Measurements from ENCODE around the gene AP1S2. TPM values are rescaled to one million over a fixed set of nuclear protein-coding genes. Genes with fewer than 3 reads are reported as not detected.

AP1S2 gene
- total RNA-seq, 1 experiment from 2014 or later, result 367 TPM

GRCh38 chrX:15820106-15821073, 34.2 kb downstream of the AP1S2 start:
- no peaks in the 10 kb centered on the region for H3K27me3 Mint-ChIP-seq (ENCODE audit: low read depth)
- Histone ChIP-seq H3K23me2 (ENCODE audit: insufficient read length, low read depth, low read length, poor library complexity, severe bottlenecking) (no peaks in the 10 kb centered on the region), H3K18ac (ENCODE audit: insufficient read length, low read depth, low read length) (no peak overlapping the region), H3K79me1 (ENCODE audit: insufficient read depth, low read depth, low read length, poor library complexity, severe bottlenecking) (no peaks in the 10 kb centered on the region), H3T11ph (ENCODE audit: low read length) (no peak overlapping the region), H4K5ac (ENCODE audit: insufficient read length, low read depth, low read length) (no peak overlapping the region), H3K79me2 (ENCODE audit: insufficient read depth, low read length) (no peaks in the 10 kb centered on the region), H2BK120ac (ENCODE audit: low read depth, low read length, poor library complexity, severe bottlenecking) (no peak overlapping the region), H3K4me1 (ENCODE audit: insufficient read depth, low read length) (peaks cover 11% of the 10 kb centered on the region; the same call in 1 of the 2 replicates), H3K27ac (ENCODE audit: insufficient read length, low read depth, low read length) (no peak overlapping the region), H3K27me3 (ENCODE audit: insufficient read depth, low read length) (no peaks in the 10 kb centered on the region), H2BK20ac (ENCODE audit: low read depth, low read length, poor library complexity, severe bottlenecking) (no peak overlapping the region), H4K91ac (ENCODE audit: insufficient read length, low read depth, low read length) (no peak overlapping the region), H3K14ac (ENCODE audit: insufficient read depth, low read length) (no peak overlapping the region), H3K23ac (ENCODE audit: insufficient read length, low read depth, low read length) (no peak overlapping the region), H3K9me3 (ENCODE audit: control insufficient read depth, low read depth, low read length) (no peaks in the 10 kb centered on the region), H4K20me1 (ENCODE audit: control insufficient read depth, insufficient read depth, insufficient read length) (no peaks in the 10 kb centered on the region), H2AK5ac (ENCODE audit: insufficient read length, low read length) (no peak overlapping the region), H2AFZ (ENCODE audit: low read length) (no peak overlapping the region), H2BK15ac (ENCODE audit: low read depth, low read length) (no peak overlapping the region), H3K9ac (ENCODE audit: extremely low read depth, insufficient read length, low read length) (no peak overlapping the region), H3K56ac (ENCODE audit: insufficient read length, low read depth, low read length) (no peak overlapping the region), H4K8ac (replicated peaks; ENCODE audit: insufficient read length, low read depth, low read length) (no peak overlapping the region), H3K4me2 (ENCODE audit: insufficient read depth, insufficient read length, low read length) (no peak overlapping the region), H2BK5ac (ENCODE audit: insufficient read length, low read length) (no peak overlapping the region), H2BK12ac (ENCODE audit: insufficient read length, low read depth, low read length) (no peak overlapping the region), H3K4ac (ENCODE audit: low read depth, low read length) (no peak overlapping the region)
- peak overlapping the region in 2 of 3 experiments; percentile 11 to 35; a peak in 2 of 7 replicates for H3K27ac Mint-ChIP-seq
- TF ChIP-seq CTCF (conservative IDR thresholded peaks at IDR 0.05), result no peak
- H3K4me1 Mint-ChIP-seq, result peaks cover 17 to 25% of the 10 kb centered on the region in 2 experiments
- H3K4me3 Mint-ChIP-seq, result no peak overlapping the region
- no peak for DNase-seq
- no CpG with 5 or more reads among the region's 14 CpGs for WGBS (ENCODE audit: extremely low coverage, insufficient read length, low lambda C conversion rate)
- H3K9me3 Mint-ChIP-seq, result no peaks in the 10 kb centered on the region
- H3K36me3 Mint-ChIP-seq (ENCODE audit: insufficient read depth in 1 of 3, low read depth in 3 of 3), result peaks cover 35 to 63% (median 52%) of the 10 kb centered on the region in 3 experiments
